ENCODE data around the gene HGS. TPM values are rescaled to one million over a fixed set of nuclear protein-coding genes. Genes with fewer than 3 reads are reported as not detected.

Gene HGS
- total RNA-seq, 2 donors from 2014 or later = 114 to 130 TPM

GRCh38 chr17:81667754-81668153, 16.1 kb upstream of the HGS start:
- Mint-ChIP-seq H3K4me1 (peaks cover 13% of the 10 kb centered on the region), H3K4me3 (peak overlapping the region; percentile 72), H3K36me3 (ENCODE audit: low read depth) (peaks cover 58% of the 10 kb centered on the region), H3K27ac (peak overlapping the region; percentile 37), H3K27me3 (ENCODE audit: insufficient read depth) (no peaks in the 10 kb centered on the region), H3K9me3 (no peaks in the 10 kb centered on the region)
- Histone ChIP-seq H3K27me3 (ENCODE audit: control insufficient read depth, insufficient read depth, low read length, poor library complexity, severe bottlenecking) (no peaks in the 10 kb centered on the region), H3K4me1 (ENCODE audit: control insufficient read depth, insufficient read depth, low read length) (peaks cover 15% of the 10 kb centered on the region), H3K4me3 (ENCODE audit: low read length) (peak overlapping the region; percentile 96), H3K9ac (ENCODE audit: extremely low read depth, low read length, poor library complexity, severe bottlenecking) (no peak overlapping the region), H3K9me3 (ENCODE audit: control insufficient read depth, low read length) (no peaks in the 10 kb centered on the region), H3K27ac (ENCODE audit: low read depth, low read length) (no peak overlapping the region), H3K36me3 (ENCODE audit: control insufficient read depth, insufficient read depth, low read length) (peaks cover 55% of the 10 kb centered on the region)
- peak; percentile 86 for DNase-seq
- 91 to 96% methylated on average over 13 to 18 of the region's 18 CpGs for WGBS, 2 experiments (ENCODE audit: insufficient coverage in 1 of 2, insufficient read length in 1 of 2)
- TF ChIP-seq, protein P1, sequence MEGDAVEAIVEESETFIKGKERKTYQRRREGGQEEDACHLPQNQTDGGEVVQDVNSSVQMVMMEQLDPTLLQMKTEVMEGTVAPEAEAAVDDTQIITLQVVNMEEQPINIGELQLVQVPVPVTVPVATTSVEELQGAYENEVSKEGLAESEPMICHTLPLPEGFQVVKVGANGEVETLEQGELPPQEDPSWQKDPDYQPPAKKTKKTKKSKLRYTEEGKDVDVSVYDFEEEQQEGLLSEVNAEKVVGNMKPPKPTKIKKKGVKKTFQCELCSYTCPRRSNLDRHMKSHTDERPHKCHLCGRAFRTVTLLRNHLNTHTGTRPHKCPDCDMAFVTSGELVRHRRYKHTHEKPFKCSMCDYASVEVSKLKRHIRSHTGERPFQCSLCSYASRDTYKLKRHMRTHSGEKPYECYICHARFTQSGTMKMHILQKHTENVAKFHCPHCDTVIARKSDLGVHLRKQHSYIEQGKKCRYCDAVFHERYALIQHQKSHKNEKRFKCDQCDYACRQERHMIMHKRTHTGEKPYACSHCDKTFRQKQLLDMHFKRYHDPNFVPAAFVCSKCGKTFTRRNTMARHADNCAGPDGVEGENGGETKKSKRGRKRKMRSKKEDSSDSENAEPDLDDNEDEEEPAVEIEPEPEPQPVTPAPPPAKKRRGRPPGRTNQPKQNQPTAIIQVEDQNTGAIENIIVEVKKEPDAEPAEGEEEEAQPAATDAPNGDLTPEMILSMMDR (conservative IDR thresholded peaks at IDR 0.05) = peak; percentile 46

DNA sequence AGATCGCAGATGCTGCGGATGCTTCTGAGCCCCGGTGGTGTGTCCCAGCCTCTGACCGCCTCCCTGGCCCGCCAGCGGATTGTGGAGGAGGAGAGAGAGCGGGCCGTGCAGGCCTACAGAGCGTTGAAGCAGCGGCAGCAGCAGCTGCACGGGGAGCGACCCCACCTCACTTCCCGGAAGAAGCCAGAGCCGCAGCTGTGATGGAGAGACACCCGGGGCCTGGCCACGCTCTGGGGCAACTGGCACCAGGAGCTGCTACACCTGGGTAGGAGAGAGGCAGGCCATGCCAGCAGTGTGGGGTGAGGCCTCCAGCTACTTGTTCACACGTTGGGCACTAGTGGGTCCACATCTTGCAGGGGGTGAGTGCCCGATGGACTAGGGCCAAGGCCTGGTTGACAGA, 11.3 kb upstream of the HGS start:
- Histone ChIP-seq H3K4me1 (ENCODE audit: control insufficient read depth, insufficient read depth, low read length) (peaks cover 9% of the 10 kb centered on the region), H3K9me3 (ENCODE audit: control insufficient read depth, low read length) (no peaks in the 10 kb centered on the region), H3K27ac (ENCODE audit: low read depth, low read length) (no peak overlapping the region), H3K36me3 (ENCODE audit: control insufficient read depth, insufficient read depth, low read length) (peaks cover 61% of the 10 kb centered on the region), H3K27me3 (ENCODE audit: control insufficient read depth, insufficient read depth, low read length, poor library complexity, severe bottlenecking) (no peaks in the 10 kb centered on the region), H3K9ac (ENCODE audit: extremely low read depth, low read length, poor library complexity, severe bottlenecking) (no peak overlapping the region), H3K4me3 (ENCODE audit: low read length) (no peak overlapping the region)
- H3K27me3 Mint-ChIP-seq (ENCODE audit: insufficient read depth) = no peaks in the 10 kb centered on the region
- TF ChIP-seq, protein P1 (conservative IDR thresholded peaks at IDR 0.05) = no peak
- peaks cover 9% of the 10 kb centered on the region for H3K4me1 Mint-ChIP-seq
- H3K4me3 Mint-ChIP-seq = no peak overlapping the region
- WGBS, 2 experiments (ENCODE audit: insufficient coverage in 1 of 2, insufficient read length in 1 of 2) = 94 to 97% methylated on average over 18 of the region's 18 CpGs
- DNase-seq = no peak
- H3K9me3 Mint-ChIP-seq = peaks cover 4% of the 10 kb centered on the region
- no peak overlapping the region for H3K27ac Mint-ChIP-seq
- peaks cover 58% of the 10 kb centered on the region for H3K36me3 Mint-ChIP-seq (ENCODE audit: low read depth)

- DNase-seq = no peak
- H3K27ac ChIP-seq (ENCODE audit: low read depth, low read length) = no peak overlapping the region
- peaks cover 57% of the 10 kb centered on the region for H3K36me3 ChIP-seq (ENCODE audit: control insufficient read depth, insufficient read depth, low read length)
- Mint-ChIP-seq H3K27me3 (ENCODE audit: insufficient read depth) (no peaks in the 10 kb centered on the region), H3K4me3 (no peak overlapping the region), H3K36me3 (ENCODE audit: low read depth) (peaks cover 54% of the 10 kb centered on the region), H3K4me1 (peaks cover 5% of the 10 kb centered on the region), H3K27ac (no peak overlapping the region), H3K9me3 (peaks cover 4% of the 10 kb centered on the region)
- H3K27me3 ChIP-seq (ENCODE audit: control insufficient read depth, insufficient read depth, low read length, poor library complexity, severe bottlenecking) = no peaks in the 10 kb centered on the region
- no peaks in the 10 kb centered on the region for H3K9me3 ChIP-seq (ENCODE audit: control insufficient read depth, low read length)
- 94 to 96% methylated on average over 14 to 16 of the region's 16 CpGs for WGBS, 2 experiments (ENCODE audit: insufficient coverage in 1 of 2, insufficient read length in 1 of 2)
- H3K4me1 ChIP-seq (ENCODE audit: control insufficient read depth, insufficient read depth, low read length) = peaks cover 4% of the 10 kb centered on the region
- H3K4me3 ChIP-seq (ENCODE audit: low read length) = no peak overlapping the region
- no peak overlapping the region for H3K9ac ChIP-seq (ENCODE audit: extremely low read depth, low read length, poor library complexity, severe bottlenecking)
- TF ChIP-seq, protein P1 (conservative IDR thresholded peaks at IDR 0.05) = no peak
Observed at GRCh38 chr17:81672954-81673353, 10.9 kb upstream of the HGS start.
